ENCODE measurements around the gene CDK2. TPM values are rescaled to one million over a fixed set of nuclear protein-coding genes. Genes with fewer than 3 reads are reported as not detected.

CDK2 gene
- total and polyA plus RNA-seq, 2 of the 4 experiments (the other 2 are of a cell fraction) = 42.5 to 61.7 TPM

DNA sequence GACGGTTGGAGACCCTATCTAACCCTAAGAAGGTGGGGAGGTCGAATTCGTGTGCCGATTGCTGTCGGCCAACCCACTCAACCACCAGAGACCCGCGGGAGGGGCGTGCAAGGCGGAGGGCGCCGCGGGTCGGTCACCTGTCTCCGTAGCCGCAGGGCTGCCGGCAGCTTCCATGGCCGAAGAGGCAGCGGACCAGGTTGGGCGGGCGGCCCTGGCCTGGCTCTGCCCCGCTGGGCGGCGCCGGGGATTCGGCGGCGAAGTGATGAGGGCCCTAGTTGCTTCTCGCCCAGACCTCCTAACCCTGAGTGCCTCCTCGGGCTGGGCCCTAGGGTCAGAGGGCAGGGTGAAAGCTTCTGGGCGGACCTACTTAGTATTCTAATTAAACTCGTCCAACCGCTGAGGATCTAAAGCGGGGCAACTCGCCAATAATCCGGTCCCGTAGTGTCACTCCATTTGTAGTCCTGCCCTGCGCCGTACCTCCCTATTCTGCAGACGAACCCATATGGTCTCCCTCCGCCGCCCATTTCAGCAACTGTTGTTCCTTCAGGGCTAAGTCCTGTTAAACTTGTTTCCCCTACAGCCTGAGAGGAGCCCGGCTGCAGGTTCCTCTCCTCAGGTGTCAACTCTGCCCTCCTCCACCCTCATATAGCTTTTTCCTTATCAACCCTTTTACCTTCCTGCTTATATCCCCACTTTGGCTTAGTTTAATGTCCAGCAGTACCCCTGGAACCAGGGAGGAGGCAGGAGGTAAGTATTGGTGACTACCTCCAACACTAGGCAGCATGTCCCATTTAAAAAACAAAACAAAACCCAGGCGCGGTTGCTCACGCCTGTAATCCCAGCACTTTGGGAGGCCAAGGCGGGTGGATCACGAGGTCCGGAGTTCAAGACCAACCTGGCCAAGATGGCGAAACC is 38.8 kb upstream of the CDK2 start, which contains the start of gene PYM1 (continued):
- TF ChIP-seq CTCF (conservative IDR thresholded peaks at IDR 0.05; ENCODE audit: low read depth, low read length) (no peak), NFE2L2 (IDR thresholded peaks at IDR 0.05; ENCODE audit: low read depth, low read length) (no peak)
